WTC11 (cell line): ENCODE results near the gene MED26. TPM values are rescaled to one million over a fixed set of nuclear protein-coding genes. Genes with fewer than 3 reads are reported as not detected.

ENCODE experiments used
- AFF4 ChIP-seq: sonication (generic); formaldehyde crosslinking; IDR thresholded peaks from 2 replicates; pipeline ENCODE4 v1.8.1; 2023; ENCODE audit warnings: mild to moderate bottlenecking, missing genetic modification reagents, borderline replicate concordance
- RORB ChIP-seq: fragments of 250-450 bp; sonication (Bioruptor Pico); IDR thresholded peaks from 2 replicates; pipeline ENCODE4 v1.9.0; 2021; ENCODE audit warnings: mild to moderate bottlenecking
- ZNF317 ChIP-seq: sonication (generic); formaldehyde crosslinking; IDR thresholded peaks from 2 replicates; pipeline ENCODE4 v1.8.1; 2023; ENCODE audit warnings: low read depth, mild to moderate bottlenecking, moderate library complexity, missing genetic modification reagents, borderline replicate concordance
- ZNF671 ChIP-seq: fragments of 250-450 bp; sonication (Bioruptor Pico); IDR thresholded peaks from 2 replicates; pipeline ENCODE4 v1.8.0; 2021; ENCODE audit warnings: mild to moderate bottlenecking
- ZSCAN18 ChIP-seq: fragments of 250-450 bp; sonication (Bioruptor Pico); IDR thresholded peaks from 2 replicates; pipeline ENCODE4 v2.1.2; 2022; ENCODE audit warnings: mild to moderate bottlenecking, moderate library complexity
- total RNA-seq: library from RNA; stranded (reverse); gene quantifications from 3 replicates; pipeline ENCODE4 v1.2.3, GENCODE V29; 2021
- TF ChIP-seq, protein P1 (sequence below): sonication (generic); formaldehyde crosslinking; IDR thresholded peaks from 2 replicates; pipeline ENCODE4 v1.8.0; 2022; ENCODE audit warnings: mild to moderate bottlenecking, missing genetic modification reagents
- TF ChIP-seq, protein P2 (sequence below): sonication (generic); formaldehyde crosslinking; conservative IDR thresholded peaks from 2 replicates; pipeline ENCODE4 v1.8.1; 2023; ENCODE audit warnings: mild to moderate bottlenecking, low read depth, missing genetic modification reagents, moderate library complexity

The MED26 gene
- total RNA-seq, 1 experiment from 2014 or later: 14.2 TPM

- TF ChIP-seq, protein P1, sequence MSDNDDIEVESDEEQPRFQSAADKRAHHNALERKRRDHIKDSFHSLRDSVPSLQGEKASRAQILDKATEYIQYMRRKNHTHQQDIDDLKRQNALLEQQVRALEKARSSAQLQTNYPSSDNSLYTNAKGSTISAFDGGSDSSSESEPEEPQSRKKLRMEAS: no peak
- TF ChIP-seq ZNF317 (CRISPR knock-in tag): no peak
- no peak for TF ChIP-seq ZSCAN18 (CRISPR knock-in tag)
- TF ChIP-seq AFF4: no peak
- no peak for TF ChIP-seq ZNF671 (CRISPR knock-in tag)
- no peak for TF ChIP-seq RORB (CRISPR knock-in tag)
- TF ChIP-seq, protein P2, sequence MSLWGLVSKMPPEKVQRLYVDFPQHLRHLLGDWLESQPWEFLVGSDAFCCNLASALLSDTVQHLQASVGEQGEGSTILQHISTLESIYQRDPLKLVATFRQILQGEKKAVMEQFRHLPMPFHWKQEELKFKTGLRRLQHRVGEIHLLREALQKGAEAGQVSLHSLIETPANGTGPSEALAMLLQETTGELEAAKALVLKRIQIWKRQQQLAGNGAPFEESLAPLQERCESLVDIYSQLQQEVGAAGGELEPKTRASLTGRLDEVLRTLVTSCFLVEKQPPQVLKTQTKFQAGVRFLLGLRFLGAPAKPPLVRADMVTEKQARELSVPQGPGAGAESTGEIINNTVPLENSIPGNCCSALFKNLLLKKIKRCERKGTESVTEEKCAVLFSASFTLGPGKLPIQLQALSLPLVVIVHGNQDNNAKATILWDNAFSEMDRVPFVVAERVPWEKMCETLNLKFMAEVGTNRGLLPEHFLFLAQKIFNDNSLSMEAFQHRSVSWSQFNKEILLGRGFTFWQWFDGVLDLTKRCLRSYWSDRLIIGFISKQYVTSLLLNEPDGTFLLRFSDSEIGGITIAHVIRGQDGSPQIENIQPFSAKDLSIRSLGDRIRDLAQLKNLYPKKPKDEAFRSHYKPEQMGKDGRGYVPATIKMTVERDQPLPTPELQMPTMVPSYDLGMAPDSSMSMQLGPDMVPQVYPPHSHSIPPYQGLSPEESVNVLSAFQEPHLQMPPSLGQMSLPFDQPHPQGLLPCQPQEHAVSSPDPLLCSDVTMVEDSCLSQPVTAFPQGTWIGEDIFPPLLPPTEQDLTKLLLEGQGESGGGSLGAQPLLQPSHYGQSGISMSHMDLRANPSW (CRISPR knock-in tag): no peak
Measured at GRCh38 chr19:16524991-16525734, 102.8 kb downstream of the MED26 start (continued).

Other genes starting within 250 kb of the MED26 start
- gene EPS15L1, start 156.2 kb downstream of the MED26 start, total RNA-seq: 37.9 to 44.8 TPM (median 39.1 TPM) in 3 replicates
- 0.21 to 0.87 TPM (median 0.50 TPM) in 3 replicates for gene CALR3, start 132.0 kb downstream of the MED26 start, total RNA-seq
- gene C19orf44, start 131.8 kb downstream of the MED26 start, total RNA-seq: 3.4 to 4.8 TPM (median 4.1 TPM) in 3 replicates
- gene CHERP, start 85.8 kb downstream of the MED26 start, total RNA-seq: 67.4 to 98.7 TPM (median 75.8 TPM) in 3 replicates
- gene SLC35E1, start 55.8 kb downstream of the MED26 start, total RNA-seq: 27.5 to 28.5 TPM (median 28.0 TPM) in 3 replicates
- gene SMIM7, start 31.9 kb upstream of the MED26 start, total RNA-seq: 54.3 to 55.9 TPM (median 55.6 TPM) in 3 replicates
- 9.5 to 11.1 TPM (median 10.9 TPM) in 3 replicates for gene TMEM38A, start 32.9 kb upstream of the MED26 start, total RNA-seq
- not detected in 3 replicates for gene NWD1, start 91.6 kb upstream of the MED26 start, total RNA-seq
- gene SIN3B, start 201.2 kb upstream of the MED26 start, total RNA-seq: 76.8 to 87.7 TPM (median 80.0 TPM) in 3 replicates